Measurements from ENCODE around the gene UBE3A. TPM values are rescaled to one million over a fixed set of nuclear protein-coding genes. Genes with fewer than 3 reads are reported as not detected.

UBE3A gene
- total RNA-seq, 1 donor from 2014 or later = 102 TPM

- Histone ChIP-seq H3K9ac (ENCODE audit: low read length) (no peak overlapping the region), H3K36me3 (ENCODE audit: insufficient read depth, low read length) (no peaks in the 10 kb centered on the region), H2AFZ (ENCODE audit: low read depth, low read length) (no peak overlapping the region), H4K20me1 (ENCODE audit: insufficient read depth, low read length) (peaks cover 88% of the 10 kb centered on the region), H3K79me2 (ENCODE audit: insufficient read depth, low read length) (peaks cover 97% of the 10 kb centered on the region), H3K27ac (ENCODE audit: low read depth, low read length) (no peak overlapping the region), H3K4me1 (ENCODE audit: insufficient read depth, low read length) (no peaks in the 10 kb centered on the region), H3K9me3 (ENCODE audit: insufficient read depth, low read depth, low read length) (no peaks in the 10 kb centered on the region), H3K4me2 (ENCODE audit: low read length) (no peak overlapping the region), H3K27me3 (ENCODE audit: insufficient read depth, low read length) (no peaks in the 10 kb centered on the region), H3K4me3 (ENCODE audit: insufficient read depth, low read depth, low read length) (no peak overlapping the region)
- TF ChIP-seq EZH2 (IDR thresholded peaks at IDR 0.05; ENCODE audit: insufficient read depth, low read length) = no peak
- no peak for TF ChIP-seq CTCF (IDR thresholded peaks at IDR 0.05; ENCODE audit: insufficient read depth, low read depth, low read length)
- H3K4me1 Mint-ChIP-seq (ENCODE audit: low read depth, unreplicated experiment) = peaks cover 14% of the 10 kb centered on the region
- H3K36me3 Mint-ChIP-seq (ENCODE audit: low read depth, unreplicated experiment) = no peaks in the 10 kb centered on the region
- DNase-seq (ENCODE audit: low read depth) (no peak), FAIRE-seq (no peak)
- H3K27me3 Mint-ChIP-seq (ENCODE audit: low read depth, unreplicated experiment) = no peaks in the 10 kb centered on the region
- H3K27ac Mint-ChIP-seq (ENCODE audit: unreplicated experiment) = no peak overlapping the region
- no peak overlapping the region for H3K4me3 Mint-ChIP-seq (ENCODE audit: unreplicated experiment)
- no peaks in the 10 kb centered on the region for H3K9me3 Mint-ChIP-seq (ENCODE audit: unreplicated experiment)
Observed at GRCh38 chr15:25426896-25427610, 11.8 kb downstream of the UBE3A start.

GRCh38 chr15:25424073-25424472 is 14.8 kb downstream of the UBE3A start:
- Mint-ChIP-seq H3K4me3 (ENCODE audit: unreplicated experiment) (no peak overlapping the region), H3K36me3 (ENCODE audit: low read depth, unreplicated experiment) (peaks cover 3% of the 10 kb centered on the region), H3K27ac (ENCODE audit: unreplicated experiment) (no peak overlapping the region), H3K9me3 (ENCODE audit: unreplicated experiment) (no peaks in the 10 kb centered on the region), H3K27me3 (ENCODE audit: low read depth, unreplicated experiment) (no peaks in the 10 kb centered on the region), H3K4me1 (ENCODE audit: low read depth, unreplicated experiment) (peaks cover 15% of the 10 kb centered on the region)
- Histone ChIP-seq H4K20me1 (ENCODE audit: insufficient read depth, low read length) (peaks cover 86% of the 10 kb centered on the region), H3K4me2 (ENCODE audit: low read length) (no peak overlapping the region), H3K9ac (ENCODE audit: low read length) (no peak overlapping the region), H3K4me3 (ENCODE audit: insufficient read depth, low read depth, low read length) (no peak overlapping the region), H3K36me3 (ENCODE audit: insufficient read depth, low read length) (no peaks in the 10 kb centered on the region), H3K27ac (ENCODE audit: low read depth, low read length) (no peak overlapping the region), H2AFZ (ENCODE audit: low read depth, low read length) (no peak overlapping the region), H3K79me2 (ENCODE audit: insufficient read depth, low read length) (peaks cover 100% of the 10 kb centered on the region), H3K9me3 (ENCODE audit: insufficient read depth, low read depth, low read length) (no peaks in the 10 kb centered on the region), H3K27me3 (ENCODE audit: insufficient read depth, low read length) (no peaks in the 10 kb centered on the region), H3K4me1 (ENCODE audit: insufficient read depth, low read length) (no peaks in the 10 kb centered on the region)
- FAIRE-seq (no peak), DNase-seq (ENCODE audit: low read depth) (no peak)
- TF ChIP-seq CTCF (IDR thresholded peaks at IDR 0.05; ENCODE audit: insufficient read depth, low read depth, low read length) = no peak
- TF ChIP-seq EZH2 (IDR thresholded peaks at IDR 0.05; ENCODE audit: insufficient read depth, low read length) = no peak

- Mint-ChIP-seq H3K36me3 (ENCODE audit: low read depth, unreplicated experiment) (peaks cover 3% of the 10 kb centered on the region), H3K4me1 (ENCODE audit: low read depth, unreplicated experiment) (peaks cover 12% of the 10 kb centered on the region)
Observed at GRCh38 chr15:25422021-25422420, 16.8 kb downstream of the UBE3A start.

More at GRCh38 chr15:25422021-25422420, 16.8 kb downstream of the UBE3A start:
- Mint-ChIP-seq H3K9me3 (ENCODE audit: unreplicated experiment) (no peaks in the 10 kb centered on the region), H3K27ac (ENCODE audit: unreplicated experiment) (no peak overlapping the region), H3K4me3 (ENCODE audit: unreplicated experiment) (no peak overlapping the region), H3K27me3 (ENCODE audit: low read depth, unreplicated experiment) (no peaks in the 10 kb centered on the region)
- Histone ChIP-seq H2AFZ (ENCODE audit: low read depth, low read length) (no peak overlapping the region), H3K27ac (ENCODE audit: low read depth, low read length) (no peak overlapping the region), H4K20me1 (ENCODE audit: insufficient read depth, low read length) (peaks cover 87% of the 10 kb centered on the region), H3K4me1 (ENCODE audit: insufficient read depth, low read length) (no peaks in the 10 kb centered on the region), H3K4me3 (ENCODE audit: insufficient read depth, low read depth, low read length) (no peak overlapping the region), H3K9me3 (ENCODE audit: insufficient read depth, low read depth, low read length) (no peaks in the 10 kb centered on the region), H3K4me2 (ENCODE audit: low read length) (no peak overlapping the region), H3K79me2 (ENCODE audit: insufficient read depth, low read length) (peaks cover 100% of the 10 kb centered on the region), H3K9ac (ENCODE audit: low read length) (no peak overlapping the region), H3K27me3 (ENCODE audit: insufficient read depth, low read length) (no peaks in the 10 kb centered on the region), H3K36me3 (ENCODE audit: insufficient read depth, low read length) (no peaks in the 10 kb centered on the region)
- DNase-seq (ENCODE audit: low read depth) (no peak), FAIRE-seq (peak; percentile 41)
- TF ChIP-seq CTCF (IDR thresholded peaks at IDR 0.05; ENCODE audit: insufficient read depth, low read depth, low read length) (no peak), EZH2 (IDR thresholded peaks at IDR 0.05; ENCODE audit: insufficient read depth, low read length) (no peak)

All from astrocyte (in vitro differentiated cells and primary cell).